Uterus (tissue), 4 donors: Measurements from ENCODE around the gene CACNA1D. TPM values are rescaled to one million over a fixed set of nuclear protein-coding genes. Genes with fewer than 3 reads are reported as not detected.

Source experiments
- DNase-seq, 2 donors: peaks; one replicate each; pipeline ENCODE4 v3.0.0-alpha.2; 2019 to 2020
- H3K27ac ChIP-seq, 2 donors: fragments of 200-600 bp; sonication (generic); 1 replicate in 1 of 2; 2 replicates in 1 of 2; pipeline ENCODE4 v1.5.1; 2016 to 2018
- H3K27me3 ChIP-seq, 2 donors: fragments of 200-600 bp; sonication (generic); one replicate each; pipeline ENCODE4 v1.5.1; 2018 to 2019; ENCODE audit warnings: control low read depth in 1 of 2
- H3K36me3 ChIP-seq, 2 donors: fragments of 200-600 bp; sonication (generic); one replicate each; pipeline ENCODE4 v1.5.1; 2019; ENCODE audit warnings: control low read depth in 1 of 2
- H3K4me1 ChIP-seq, 2 donors: fragments of 200-600 bp; sonication (generic); one replicate each; pipeline ENCODE4 v1.5.1; 2018 to 2019; ENCODE audit warnings: control low read depth in 1 of 2
- H3K4me3 ChIP-seq, 2 donors: fragments of 200-600 bp; sonication (generic); 1 replicate in 1 of 2; 2 replicates in 1 of 2; pipeline ENCODE4 v1.5.1; 2018 to 2019; ENCODE audit warnings: mild to moderate bottlenecking in 1 of 2
- H3K9me3 ChIP-seq, 2 donors: fragments of 200-600 bp; sonication (generic); one replicate each; pipeline ENCODE4 v1.5.1; 2019; ENCODE audit warnings: control low read depth in 1 of 2
- POLR2A ChIP-seq, 2 donors: fragments of 450-650 bp; IDR thresholded peaks; one replicate each; pipeline ENCODE4 v1.6.1; 2016; ENCODE audit warnings: antibody characterized with exemption in 2 of 2, mild to moderate bottlenecking in 1 of 2, moderate library complexity in 1 of 2
- intact Hi-C: fragments of 100-400 bp; cut with DNase I; formaldehyde crosslinking; loops from one replicate; pipeline ENCODE4 v1.15.1; 2023; ENCODE audit warnings: low total_unique reads
- total RNA-seq, 4 donors: library from RNA; depleted of rRNA in 3 of 4; stranded (reverse); fragments of >200 nt in 3 of 4; gene quantifications; one replicate each; pipeline versions ENCODE4 v1.1.0 to v1.2.4, GENCODE V29; 2014 to 2023
- TF ChIP-seq, protein P1 (sequence below), 4 experiments: fragments of 200-600 bp in 2 of 4; fragments of 450-650 bp in 2 of 4; sonication (generic) in 2 of 4; IDR thresholded peaks; one replicate each; pipeline ENCODE4 v1.5.1; 2016 to 2019; ENCODE audit warnings: antibody characterized with exemption in 4 of 4, mild to moderate bottlenecking in 2 of 4, moderate library complexity in 1 of 4
- donor health status: DM: yes; HTN: yes; CAD: no.

The CACNA1D gene
- total RNA-seq, 4 donors from 2014 or later = 0.88 to 97.5 (median 63.4) TPM

DNA sequence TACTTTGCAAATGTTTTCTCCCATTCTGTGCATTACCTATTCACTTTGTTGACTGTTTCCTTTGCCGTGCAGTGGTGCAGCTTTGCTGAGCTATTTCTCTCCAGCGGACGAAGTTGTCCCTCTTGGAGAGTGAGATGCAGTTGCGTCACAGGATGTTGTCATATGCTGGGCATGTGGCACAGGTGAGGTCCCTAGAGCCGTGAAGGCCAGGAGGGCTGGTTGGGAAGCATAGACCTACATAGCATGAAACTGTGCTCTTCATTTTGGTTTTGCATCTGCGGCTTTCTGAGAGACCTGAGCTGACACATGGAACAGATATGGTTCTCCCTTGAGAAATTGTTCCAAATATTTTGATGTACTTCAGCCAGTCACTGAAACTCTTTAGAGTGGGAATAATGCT lies 108.5 kb downstream of the CACNA1D start:
- no peak for TF ChIP-seq POLR2A (IDR thresholded peaks at IDR 0.05)
- TF ChIP-seq, protein P1, sequence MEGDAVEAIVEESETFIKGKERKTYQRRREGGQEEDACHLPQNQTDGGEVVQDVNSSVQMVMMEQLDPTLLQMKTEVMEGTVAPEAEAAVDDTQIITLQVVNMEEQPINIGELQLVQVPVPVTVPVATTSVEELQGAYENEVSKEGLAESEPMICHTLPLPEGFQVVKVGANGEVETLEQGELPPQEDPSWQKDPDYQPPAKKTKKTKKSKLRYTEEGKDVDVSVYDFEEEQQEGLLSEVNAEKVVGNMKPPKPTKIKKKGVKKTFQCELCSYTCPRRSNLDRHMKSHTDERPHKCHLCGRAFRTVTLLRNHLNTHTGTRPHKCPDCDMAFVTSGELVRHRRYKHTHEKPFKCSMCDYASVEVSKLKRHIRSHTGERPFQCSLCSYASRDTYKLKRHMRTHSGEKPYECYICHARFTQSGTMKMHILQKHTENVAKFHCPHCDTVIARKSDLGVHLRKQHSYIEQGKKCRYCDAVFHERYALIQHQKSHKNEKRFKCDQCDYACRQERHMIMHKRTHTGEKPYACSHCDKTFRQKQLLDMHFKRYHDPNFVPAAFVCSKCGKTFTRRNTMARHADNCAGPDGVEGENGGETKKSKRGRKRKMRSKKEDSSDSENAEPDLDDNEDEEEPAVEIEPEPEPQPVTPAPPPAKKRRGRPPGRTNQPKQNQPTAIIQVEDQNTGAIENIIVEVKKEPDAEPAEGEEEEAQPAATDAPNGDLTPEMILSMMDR (IDR thresholded peaks at IDR 0.05) = no peak
- intact Hi-C loops = no loop called here
- H3K36me3 ChIP-seq = no peaks in the 10 kb centered on the region
- no peaks in the 10 kb centered on the region for H3K27me3 ChIP-seq
- H3K4me3 ChIP-seq = no peak overlapping the region
- no peak overlapping the region for H3K27ac ChIP-seq
- H3K9me3 ChIP-seq = no peaks in the 10 kb centered on the region
- no peaks in the 10 kb centered on the region for H3K4me1 ChIP-seq
- no peak for DNase-seq

- no peak overlapping the region for H3K4me3 ChIP-seq
- H3K36me3 ChIP-seq = no peaks in the 10 kb centered on the region
- TF ChIP-seq POLR2A (IDR thresholded peaks at IDR 0.05) = no peak
- TF ChIP-seq, protein P1 (IDR thresholded peaks at IDR 0.05) = no peak
- no peak for DNase-seq
- H3K27ac ChIP-seq = no peak overlapping the region
- no peaks in the 10 kb centered on the region for H3K9me3 ChIP-seq
- H3K27me3 ChIP-seq = no peaks in the 10 kb centered on the region
- intact Hi-C loops = no loop called here
- no peaks in the 10 kb centered on the region for H3K4me1 ChIP-seq
Measured at GRCh38 chr3:53604232-53604631, 109.8 kb downstream of the CACNA1D start.

GRCh38 chr3:53606793-53607192 lies 112.4 kb downstream of the CACNA1D start:
- H3K27ac ChIP-seq = no peak overlapping the region
- H3K27me3 ChIP-seq = no peaks in the 10 kb centered on the region
- H3K4me3 ChIP-seq = no peak overlapping the region
- no peaks in the 10 kb centered on the region for H3K4me1 ChIP-seq
- TF ChIP-seq POLR2A (IDR thresholded peaks at IDR 0.05) = no peak
- TF ChIP-seq, protein P1 (IDR thresholded peaks at IDR 0.05) = no peak
- no peaks in the 10 kb centered on the region for H3K9me3 ChIP-seq
- DNase-seq = no peak
- intact Hi-C loops = no loop called here
- no peaks in the 10 kb centered on the region for H3K36me3 ChIP-seq

GRCh38 chr3:53612508-53612907 lies 118.1 kb downstream of the CACNA1D start:
- DNase-seq = no peak
- TF ChIP-seq POLR2A (IDR thresholded peaks at IDR 0.05) = no peak
- TF ChIP-seq, protein P1 (IDR thresholded peaks at IDR 0.05) = no peak
- H3K9me3 ChIP-seq = no peaks in the 10 kb centered on the region
- H3K4me3 ChIP-seq = no peak overlapping the region
- no peaks in the 10 kb centered on the region for H3K36me3 ChIP-seq
- no peak overlapping the region for H3K27ac ChIP-seq
- no peaks in the 10 kb centered on the region for H3K4me1 ChIP-seq
- intact Hi-C loops = no loop called here
- no peaks in the 10 kb centered on the region for H3K27me3 ChIP-seq

DNA sequence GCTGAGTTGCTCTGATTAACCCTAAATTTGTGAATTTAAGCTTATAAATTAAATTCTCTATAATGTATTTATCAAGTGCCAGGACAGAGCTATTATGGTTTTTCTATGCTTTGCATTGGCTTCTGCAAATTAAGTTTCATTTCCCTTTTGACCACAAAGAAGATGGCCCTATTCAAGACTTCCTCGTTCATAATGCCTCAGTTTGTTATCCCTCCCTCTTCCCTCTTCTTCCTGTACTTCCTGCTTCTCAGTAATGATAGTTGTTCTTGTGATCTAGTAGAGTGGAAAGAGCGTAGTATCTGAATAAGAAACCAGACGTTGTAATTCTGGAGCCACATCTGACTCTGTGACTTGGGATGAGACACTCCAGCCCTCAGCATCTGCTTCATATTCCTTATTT lies 118.7 kb downstream of the CACNA1D start:
- TF ChIP-seq, protein P1 (IDR thresholded peaks at IDR 0.05) = no peak
- no peak for TF ChIP-seq POLR2A (IDR thresholded peaks at IDR 0.05)
- no peak for DNase-seq
- no peaks in the 10 kb centered on the region for H3K9me3 ChIP-seq
- intact Hi-C loops = no loop called here
- H3K27ac ChIP-seq = no peak overlapping the region
- no peak overlapping the region for H3K4me3 ChIP-seq
- H3K4me1 ChIP-seq = no peaks in the 10 kb centered on the region
- no peaks in the 10 kb centered on the region for H3K36me3 ChIP-seq
- no peaks in the 10 kb centered on the region for H3K27me3 ChIP-seq
